Measurements from ENCODE around the gene MTFMT.

MTFMT gene

GRCh38 chr15:65066635-65067316 is 37.3 kb upstream of the MTFMT start:
- TF ChIP-seq GATA2 (IDR thresholded peaks at IDR 0.05; ENCODE audit: low read depth, low read length) = no peak
- no peak for TF ChIP-seq GATA3 (IDR thresholded peaks at IDR 0.05; ENCODE audit: low read depth, low read length)

GRCh38 chr15:65066001-65066634 is 36.7 kb upstream of the MTFMT start:
- no peak for TF ChIP-seq GATA3 (IDR thresholded peaks at IDR 0.05; ENCODE audit: low read depth, low read length)
- TF ChIP-seq GATA2 (IDR thresholded peaks at IDR 0.05; ENCODE audit: low read depth, low read length) = no peak

- TF ChIP-seq GATA3 (IDR thresholded peaks at IDR 0.05; ENCODE audit: low read depth, low read length) = no peak
- TF ChIP-seq GATA2 (IDR thresholded peaks at IDR 0.05; ENCODE audit: low read depth, low read length) = no peak
Observed at GRCh38 chr15:65062726-65063125, 33.3 kb upstream of the MTFMT start.

- TF ChIP-seq GATA2 (IDR thresholded peaks at IDR 0.05; ENCODE audit: low read depth, low read length) (no peak), GATA3 (IDR thresholded peaks at IDR 0.05; ENCODE audit: low read depth, low read length) (no peak)
Observed at GRCh38 chr15:65062061-65062460, 32.6 kb upstream of the MTFMT start.

- TF ChIP-seq GATA3 (IDR thresholded peaks at IDR 0.05; ENCODE audit: low read depth, low read length) (no peak), GATA2 (IDR thresholded peaks at IDR 0.05; ENCODE audit: low read depth, low read length) (no peak)
Observed at GRCh38 chr15:65060641-65061397, 31.4 kb upstream of the MTFMT start.

GRCh38 chr15:65059931-65060596 is 30.6 kb upstream of the MTFMT start:
- TF ChIP-seq GATA2 (IDR thresholded peaks at IDR 0.05; ENCODE audit: low read depth, low read length) (no peak), GATA3 (IDR thresholded peaks at IDR 0.05; ENCODE audit: low read depth, low read length) (no peak)

- TF ChIP-seq GATA3 (IDR thresholded peaks at IDR 0.05; ENCODE audit: low read depth, low read length) = no peak
- TF ChIP-seq GATA2 (IDR thresholded peaks at IDR 0.05; ENCODE audit: low read depth, low read length) = no peak
Observed at GRCh38 chr15:65059369-65059750, 29.9 kb upstream of the MTFMT start.

GRCh38 chr15:65058394-65059368 is 29.2 kb upstream of the MTFMT start:
- TF ChIP-seq GATA3 (IDR thresholded peaks at IDR 0.05; ENCODE audit: low read depth, low read length) (no peak), GATA2 (IDR thresholded peaks at IDR 0.05; ENCODE audit: low read depth, low read length) (no peak)

- TF ChIP-seq GATA2 (IDR thresholded peaks at IDR 0.05; ENCODE audit: low read depth, low read length) (no peak), GATA3 (IDR thresholded peaks at IDR 0.05; ENCODE audit: low read depth, low read length) (no peak)
Observed at GRCh38 chr15:65057549-65057940, 28.1 kb upstream of the MTFMT start.

GRCh38 chr15:65056868-65057548 is 27.6 kb upstream of the MTFMT start:
- TF ChIP-seq GATA3 (IDR thresholded peaks at IDR 0.05; ENCODE audit: low read depth, low read length) = no peak
- TF ChIP-seq GATA2 (IDR thresholded peaks at IDR 0.05; ENCODE audit: low read depth, low read length) = no peak

- TF ChIP-seq GATA3 (IDR thresholded peaks at IDR 0.05; ENCODE audit: low read depth, low read length) (no peak), GATA2 (IDR thresholded peaks at IDR 0.05; ENCODE audit: low read depth, low read length) (no peak)
Observed at GRCh38 chr15:65056106-65056505, 26.7 kb upstream of the MTFMT start.

GRCh38 chr15:65055201-65055870 is 25.9 kb upstream of the MTFMT start:
- TF ChIP-seq GATA3 (IDR thresholded peaks at IDR 0.05; ENCODE audit: low read depth, low read length) (no peak), GATA2 (IDR thresholded peaks at IDR 0.05; ENCODE audit: low read depth, low read length) (no peak)
